ENCODE measurements around the gene FGF3.

Gene FGF3

GRCh38 chr11:69822676-69823494 lies 3.7 kb upstream of the FGF3 start:
- no peak for DNase-seq

DNA sequence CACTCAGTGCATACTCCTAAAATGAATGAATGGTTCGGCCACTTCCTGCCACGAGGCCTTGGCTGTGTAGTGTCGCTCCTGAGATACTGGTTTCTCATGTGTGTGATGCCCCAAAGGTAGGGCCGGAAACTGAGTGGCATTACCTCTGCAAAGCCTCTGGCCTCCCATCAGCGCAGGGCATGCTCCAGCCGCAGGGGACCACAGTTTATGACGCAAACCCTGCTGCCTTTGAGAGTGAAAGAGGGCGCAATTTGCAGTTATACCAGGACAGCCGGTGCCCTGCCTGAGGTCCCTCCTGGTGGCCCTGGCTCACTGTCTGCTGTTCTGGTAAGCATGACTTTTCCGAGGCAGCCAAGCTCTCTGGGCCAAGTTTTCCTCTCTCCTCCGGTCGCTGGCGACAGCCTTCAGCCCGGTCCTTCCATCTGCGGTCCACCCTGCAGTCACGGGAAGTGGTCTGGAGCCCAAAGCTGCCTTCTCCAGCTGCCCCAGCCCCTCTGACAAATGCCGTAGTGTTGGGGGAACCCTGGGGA lies 2.4 kb upstream of the FGF3 start:
- no peak for DNase-seq

DNA sequence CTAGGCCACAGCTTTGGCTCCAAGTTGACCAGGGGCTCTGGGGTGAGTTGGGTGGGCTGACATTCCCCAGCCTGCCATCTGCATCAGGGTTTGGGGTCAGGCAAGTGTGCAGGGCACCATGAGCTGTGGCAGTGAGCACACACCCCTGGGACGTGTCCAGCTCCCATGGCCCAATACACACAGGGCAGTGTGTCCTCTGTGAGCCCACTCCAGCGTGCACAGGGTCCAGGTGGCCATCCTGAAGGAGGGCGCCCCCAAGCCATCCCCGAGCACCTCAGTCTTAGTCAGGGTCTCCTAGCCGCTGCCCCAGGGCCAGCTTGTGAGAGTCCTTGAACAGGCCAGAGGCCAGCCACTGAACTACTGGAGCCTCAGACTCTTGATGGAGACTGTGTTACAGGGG lies 1.2 kb upstream of the FGF3 start:
- no peak for DNase-seq

DNA sequence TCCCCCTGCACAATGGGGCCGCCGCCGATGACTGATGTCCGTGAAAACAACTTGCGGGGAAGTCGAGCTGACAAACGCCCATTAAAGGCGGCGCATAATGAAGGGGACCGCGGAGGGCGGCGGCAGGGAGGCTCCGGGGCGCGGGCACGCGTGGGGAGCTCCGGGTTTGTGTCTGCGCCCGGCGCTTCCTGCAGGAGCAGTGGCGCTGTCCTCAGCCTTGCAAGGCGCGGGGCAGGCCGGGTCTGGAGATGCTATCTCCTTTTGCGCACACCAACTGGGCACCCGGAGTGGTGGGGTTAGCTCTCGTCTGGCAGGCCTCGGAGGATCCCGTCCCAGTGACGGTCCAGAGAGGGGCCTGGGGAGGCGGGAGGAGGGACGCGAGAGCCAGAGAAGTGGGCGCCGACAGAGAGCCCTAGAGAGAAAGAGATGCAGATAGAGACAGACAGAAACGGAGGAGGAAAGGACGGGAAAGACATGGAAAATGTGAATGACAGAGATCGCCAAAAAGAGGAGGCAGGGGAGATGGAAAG lies 390 bp upstream of the FGF3 start:
- DNase-seq = no peak

- DNase-seq = no peak
Observed at GRCh38 chr11:69818231-69818602, 999 bp downstream of the FGF3 start.

GRCh38 chr11:69817265-69818230 lies 1.7 kb downstream of the FGF3 start:
- no peak for DNase-seq

- no peak for DNase-seq
Observed at GRCh38 chr11:69816671-69817070, 2.5 kb downstream of the FGF3 start.

- DNase-seq = no peak
Observed at GRCh38 chr11:69815973-69816372, 3.2 kb downstream of the FGF3 start.

DNA sequence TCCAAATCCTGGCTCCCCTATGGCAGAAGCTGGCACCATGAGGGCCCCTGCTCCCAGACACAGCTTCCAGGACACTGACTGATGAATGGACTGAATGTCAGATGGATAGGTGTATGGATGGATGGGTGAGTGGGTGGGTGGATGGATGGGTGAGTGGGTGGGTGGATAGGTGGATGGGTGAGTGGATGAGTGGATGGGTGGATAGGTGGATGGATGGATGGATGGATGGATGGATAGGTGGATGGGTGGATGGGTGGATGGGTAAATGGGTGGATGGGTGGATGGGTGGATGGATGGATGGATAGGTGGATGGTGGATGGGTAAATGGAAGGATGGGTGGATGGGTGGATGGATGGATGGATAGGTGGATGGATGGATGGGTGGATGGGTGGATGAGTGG lies 4.3 kb downstream of the FGF3 start:
- no peak for DNase-seq

GRCh38 chr11:69814411-69814810 lies 4.8 kb downstream of the FGF3 start:
- DNase-seq = no peak

DNA sequence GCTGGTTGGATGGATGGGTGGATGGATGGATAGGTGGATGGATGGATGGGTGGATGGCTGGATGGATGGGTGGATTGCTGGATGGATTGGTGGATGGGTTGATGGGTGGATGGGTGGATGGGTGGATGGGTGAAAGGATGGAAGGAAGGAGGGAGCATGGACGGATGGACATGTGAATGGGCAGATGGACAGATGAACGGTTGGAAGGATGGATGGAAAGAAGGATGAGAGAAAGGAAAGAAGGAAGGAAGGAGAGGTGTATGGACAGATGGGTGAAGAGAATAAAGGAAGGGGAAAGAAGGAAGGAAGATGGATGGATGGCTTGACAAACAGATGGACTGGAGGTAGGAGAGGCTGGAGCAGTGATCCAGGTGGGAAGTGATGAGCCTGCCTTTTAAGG lies 5.4 kb downstream of the FGF3 start:
- no peak for DNase-seq

- DNase-seq = no peak
Observed at GRCh38 chr11:69812946-69813345, 6.3 kb downstream of the FGF3 start.

- DNase-seq = no peak
Observed at GRCh38 chr11:69812256-69812655, 7.0 kb downstream of the FGF3 start.

GRCh38 chr11:69811431-69811830 lies 7.8 kb downstream of the FGF3 start:
- DNase-seq = no peak

GRCh38 chr11:69810289-69811118 lies 8.7 kb downstream of the FGF3 start:
- DNase-seq = no peak

- no peak for DNase-seq
Observed at GRCh38 chr11:69808667-69809086, 10.5 kb downstream of the FGF3 start.

GRCh38 chr11:69807106-69807815 lies 12.0 kb downstream of the FGF3 start:
- no peak for DNase-seq

GRCh38 chr11:69804769-69805508 lies 14.3 kb downstream of the FGF3 start:
- DNase-seq = no peak

DNA sequence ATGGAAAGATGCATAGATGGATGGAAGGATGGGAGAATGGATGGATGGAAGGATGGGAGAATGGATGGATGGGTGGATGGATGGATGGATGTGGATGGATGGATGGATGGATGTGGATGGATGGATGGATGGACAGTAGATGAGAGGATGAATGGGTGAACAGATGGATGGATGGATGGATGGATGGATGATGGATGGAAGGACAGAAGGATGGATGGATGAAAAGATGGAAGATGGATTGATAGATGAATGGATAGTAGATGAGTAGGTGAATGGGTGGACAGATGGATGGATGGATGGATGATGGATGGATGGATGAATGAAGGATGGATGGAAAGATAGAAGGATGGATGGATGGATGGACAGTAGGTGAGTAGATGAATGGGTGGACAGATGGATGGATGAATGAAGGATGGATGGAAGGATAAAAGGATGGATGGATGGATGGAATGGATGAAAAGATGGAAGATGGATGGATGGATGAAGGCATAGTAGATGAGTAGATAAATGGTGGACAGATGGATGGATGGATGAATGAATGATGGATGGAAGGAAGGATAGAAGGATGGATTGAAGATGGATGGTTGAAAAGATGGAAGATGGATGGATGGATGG lies 15.5 kb downstream of the FGF3 start:
- DNase-seq = no peak

DNA sequence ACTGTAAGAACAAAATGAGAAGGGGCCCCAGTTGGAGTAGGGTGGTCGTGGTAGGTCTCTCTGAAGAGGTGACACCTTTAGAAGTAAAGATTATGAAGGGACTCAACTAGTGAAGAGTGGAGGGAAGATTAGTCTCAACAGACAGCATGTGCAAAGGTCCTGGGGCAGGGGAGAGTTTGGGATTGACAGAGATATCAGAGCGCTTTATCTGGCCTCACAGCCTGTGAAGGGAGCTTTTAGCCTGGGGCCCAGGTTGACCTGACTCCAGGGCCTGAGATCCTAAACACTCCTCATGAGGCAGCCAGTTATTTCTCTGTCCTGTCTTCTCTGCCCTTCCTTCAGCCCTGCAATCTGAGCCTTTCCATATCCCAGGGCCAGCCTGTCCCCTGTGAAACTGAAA lies 16.2 kb downstream of the FGF3 start:
- DNase-seq = no peak

DNA sequence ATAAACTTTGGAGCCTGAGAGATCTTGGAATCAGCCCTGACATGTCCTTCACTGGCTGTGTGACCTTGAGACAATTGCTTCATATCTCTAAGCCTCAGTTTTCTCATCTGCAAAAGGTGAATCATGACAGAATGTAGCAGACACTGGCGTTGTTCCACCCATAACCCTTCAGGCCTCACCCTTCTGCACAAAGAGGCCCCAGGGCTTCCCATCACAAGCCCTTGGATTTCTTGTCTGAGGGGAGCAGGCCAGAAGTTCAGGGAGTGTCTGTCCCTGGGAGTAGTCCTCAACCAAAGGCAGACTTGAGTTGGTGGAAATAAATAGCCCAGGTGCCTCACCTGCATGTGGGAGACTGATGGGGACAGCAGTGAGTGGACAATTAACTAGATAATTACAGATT lies 16.6 kb downstream of the FGF3 start:
- DNase-seq = no peak

Data from NCI-H345 (cell line).